NCI-H526 (cell line): ENCODE measurements around the gene YY1.
"Not testable (repeated sequence)": the region's sequence is repeated elsewhere in the genome, so short reads cannot be mapped to it uniquely, and the experiment has no call there.

Source experiments
- DNase-seq, 2 experiments: peaks; one replicate each; lab custom pipeline; 2025; lab: John Stamatoyannopoulos, UW

YY1 gene

GRCh38 chr14:100213956-100214769 is 24.8 kb upstream of the YY1 start:
- DNase-seq: peak; percentile 91 to 99

- no peak for DNase-seq
These were observed 24.2 kb upstream of the YY1 start for GRCh38 chr14:100214770-100215083.

- no peak for DNase-seq
These were observed 23.5 kb upstream of the YY1 start for GRCh38 chr14:100215330-100215885.

- DNase-seq: no peak
These were observed 19.7 kb upstream of the YY1 start for GRCh38 chr14:100219126-100219785.

GRCh38 chr14:100221533-100222223 is 17.3 kb upstream of the YY1 start:
- peak; percentile 61 to 89 for DNase-seq

GRCh38 chr14:100222224-100223093 is 16.5 kb upstream of the YY1 start:
- DNase-seq: no peak

- no peak for DNase-seq
These were observed 15.4 kb upstream of the YY1 start for GRCh38 chr14:100223332-100224201.

GRCh38 chr14:100224229-100224866 is 14.6 kb upstream of the YY1 start:
- DNase-seq: no peak

- DNase-seq: no peak
These were observed 13.8 kb upstream of the YY1 start for GRCh38 chr14:100225169-100225568.

GRCh38 chr14:100230361-100230760 is 8.6 kb upstream of the YY1 start:
- DNase-seq: peak; percentile 70 to 84

GRCh38 chr14:100234511-100234910 is 4.4 kb upstream of the YY1 start:
- DNase-seq: no peak

GRCh38 chr14:100236271-100236818 is 2.6 kb upstream of the YY1 start:
- DNase-seq: not testable (repeated sequence)

GRCh38 chr14:100236881-100237280 is 2.1 kb upstream of the YY1 start:
- no peak for DNase-seq

GRCh38 chr14:100237735-100238418 is 1.1 kb upstream of the YY1 start:
- DNase-seq: peak; percentile 27 to 78

- DNase-seq: no peak
These were observed 381 bp downstream of the YY1 start for GRCh38 chr14:100239211-100239839.

- peak; percentile 55 to 94 for DNase-seq
These were observed 1.1 kb downstream of the YY1 start for GRCh38 chr14:100239840-100240667.

- DNase-seq: no peak
These were observed 1.7 kb downstream of the YY1 start for GRCh38 chr14:100240668-100241032.

- DNase-seq: no peak
These were observed 2.3 kb downstream of the YY1 start for GRCh38 chr14:100241279-100241678.
